Mesodermal cell (in vitro differentiated cells): Measurements from ENCODE around the gene LZTR1.
A peak's percentile ranks its signal among the peaks of the same experiment; 100 is the strongest.
"Not testable (repeated sequence)": the region's sequence is repeated elsewhere in the genome, so short reads cannot be mapped to it uniquely, and the experiment has no call there.

Experiments
- H3K27ac ChIP-seq: 2 replicates; pipeline ENCODE4 v1.7.0; 2013; ENCODE audit warnings: mild to moderate bottlenecking, low read depth, low read length, moderate library complexity; ENCODE audit not compliant: severe bottlenecking
- H3K36me3 ChIP-seq: 2 replicates; pipeline ENCODE4 v1.7.1; 2013; ENCODE audit warnings: mild to moderate bottlenecking, low read length, moderate library complexity; ENCODE audit not compliant: control insufficient read depth, insufficient read depth
- H3K4me1 ChIP-seq: one replicate; pipeline ENCODE4 v1.7.1; 2013; ENCODE audit warnings: mild to moderate bottlenecking, low read length; ENCODE audit not compliant: insufficient read depth, control insufficient read depth, poor library complexity, severe bottlenecking
- H3K4me3 ChIP-seq: 2 replicates; pipeline ENCODE4 v1.7.0; 2013; ENCODE audit warnings: low read length, control low read depth, mild to moderate bottlenecking; ENCODE audit not compliant: insufficient read depth, poor library complexity, severe bottlenecking; ENCODE audit errors: extremely low read depth
- H3K9me3 ChIP-seq: 2 replicates; pipeline ENCODE4 v1.7.1; 2013; ENCODE audit warnings: mild to moderate bottlenecking, low read length, moderate library complexity; ENCODE audit not compliant: control insufficient read depth
- WGBS, 2 experiments: methylation state at CpG; one replicate each; pipeline ENCODE4 v1.1.5; 2013; ENCODE audit warnings: missing lambda C conversion rate in 2 of 2; ENCODE audit not compliant: insufficient coverage in 2 of 2; 5-methylcytosine and 5-hydroxymethylcytosine counted together

Gene LZTR1

DNA sequence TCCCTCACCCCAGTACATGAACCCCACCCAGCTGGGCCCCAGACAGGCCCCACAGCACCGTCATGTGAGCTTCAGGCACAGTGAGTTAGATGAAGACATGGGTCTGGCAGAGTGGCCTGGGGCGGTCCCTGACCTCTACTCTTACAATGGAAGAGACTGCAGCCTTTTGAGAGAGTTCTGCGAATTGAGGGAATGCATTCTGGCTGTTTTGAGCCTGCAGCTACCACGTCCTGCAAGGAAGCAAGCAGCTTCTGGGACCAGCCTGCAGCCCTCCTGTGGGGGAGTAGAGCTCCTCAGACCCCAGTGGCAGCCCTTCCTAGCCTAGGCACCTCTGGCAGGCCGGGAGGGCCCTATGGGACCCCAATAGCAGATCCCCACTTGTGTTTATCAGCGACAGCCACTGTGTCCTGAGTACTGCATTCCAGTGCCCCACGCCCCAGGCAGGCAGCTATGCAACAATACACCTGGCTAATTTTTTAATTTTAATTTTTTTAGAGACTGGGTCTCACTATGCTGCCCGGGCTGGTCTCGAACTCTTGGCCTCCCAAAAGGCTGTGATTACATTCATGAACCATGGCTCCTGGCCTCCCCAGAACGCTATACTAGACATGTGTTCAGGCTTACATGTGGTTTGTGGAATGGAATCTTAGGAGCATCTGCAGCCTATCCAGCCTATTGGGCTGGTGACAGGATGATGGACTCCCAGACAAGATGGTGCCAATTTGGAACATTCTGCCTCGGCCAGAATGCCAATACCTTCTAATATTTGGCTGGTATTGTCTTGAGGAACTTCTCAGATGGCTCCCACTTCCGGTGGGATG is 51.0 kb downstream of the LZTR1 start:
- WGBS, 2 experiments = 66 to 85% methylated on average over 10 of the region's 12 CpGs

DNA sequence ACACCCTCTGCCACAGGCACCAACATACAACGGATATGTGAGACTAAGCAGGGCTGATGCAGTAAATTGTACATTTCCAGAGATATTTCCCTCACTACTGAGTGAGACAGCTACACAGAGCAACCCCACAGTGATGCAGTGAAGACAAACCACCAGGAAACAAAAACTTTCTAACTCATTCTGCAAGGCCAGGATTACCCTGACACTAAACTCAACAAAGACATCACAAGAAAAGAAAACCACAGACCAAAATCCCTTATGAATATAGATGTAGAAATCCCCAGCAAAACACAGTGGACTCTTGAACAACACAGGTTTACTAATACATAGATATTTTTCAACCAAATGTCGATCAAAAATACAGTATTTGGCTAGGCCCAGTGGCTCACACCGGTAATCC is 51.8 kb downstream of the LZTR1 start:
- Histone ChIP-seq H3K27ac (no peak overlapping the region), H3K36me3 (no peaks in the 10 kb centered on the region), H3K4me1 (peaks cover 21% of the 10 kb centered on the region), H3K4me3 (no peak overlapping the region), H3K9me3 (no peaks in the 10 kb centered on the region)
- 100% methylated on average over 2 of the region's 3 CpGs for WGBS, 2 experiments

More for the DNA sequence above, 51.0 kb downstream of the LZTR1 start:
- H3K36me3 ChIP-seq = no peaks in the 10 kb centered on the region
- no peak overlapping the region for H3K4me3 ChIP-seq
- no peaks in the 10 kb centered on the region for H3K9me3 ChIP-seq
- peaks cover 15% of the 10 kb centered on the region for H3K4me1 ChIP-seq
- H3K27ac ChIP-seq = no peak overlapping the region

DNA sequence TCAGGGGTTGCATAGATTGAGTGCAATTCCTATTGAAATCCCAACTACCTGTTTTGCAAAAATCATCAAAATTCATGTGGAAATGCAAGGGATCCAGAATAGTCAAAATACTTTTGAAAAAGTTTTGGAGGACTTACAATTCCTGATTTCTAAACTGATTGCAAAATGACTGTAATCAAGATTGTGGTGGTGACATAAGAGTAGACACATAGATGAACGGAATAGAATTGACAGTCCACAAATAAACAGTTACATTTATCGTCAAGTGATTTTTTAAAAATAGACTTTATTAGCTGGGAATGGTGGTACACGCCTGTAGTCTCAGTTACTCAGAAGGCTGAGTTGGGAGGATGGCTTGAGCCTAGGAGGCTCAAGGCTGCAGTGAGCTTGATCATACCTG is 52.9 kb downstream of the LZTR1 start:
- Histone ChIP-seq H3K36me3 (no peaks in the 10 kb centered on the region), H3K4me1 (peaks cover 21% of the 10 kb centered on the region), H3K27ac (no peak overlapping the region), H3K4me3 (no peak overlapping the region), H3K9me3 (no peaks in the 10 kb centered on the region)
- 87 to 100% methylated on average over 1 of the region's 3 CpGs for WGBS, 2 experiments

DNA sequence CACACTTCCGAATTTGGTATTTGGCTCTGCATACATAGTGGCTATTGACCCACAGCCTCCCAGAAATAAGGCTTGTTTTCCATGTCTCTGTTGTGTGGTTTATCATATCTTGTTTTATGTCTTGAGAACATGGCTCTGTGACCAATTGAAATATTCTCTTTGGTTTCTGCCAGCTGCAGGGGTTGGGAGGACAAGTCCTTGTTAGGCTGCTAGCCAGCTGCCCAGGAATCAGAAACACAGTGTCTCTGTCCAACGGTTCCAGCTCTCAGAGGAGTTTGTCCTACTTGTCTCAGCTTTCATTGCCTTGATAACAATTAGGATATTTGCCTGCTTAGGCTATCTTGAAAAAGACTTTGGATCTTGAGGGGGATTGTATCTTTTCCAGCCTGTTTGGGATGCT is 56.3 kb downstream of the LZTR1 start:
- Histone ChIP-seq H3K9me3 (no peaks in the 10 kb centered on the region), H3K4me1 (peaks cover 9% of the 10 kb centered on the region), H3K4me3 (no peak overlapping the region), H3K36me3 (no peaks in the 10 kb centered on the region), H3K27ac (peak overlapping the region; percentile 80)
- 90 to 100% methylated on average over 1 of the region's 2 CpGs for WGBS, 2 experiments

DNA sequence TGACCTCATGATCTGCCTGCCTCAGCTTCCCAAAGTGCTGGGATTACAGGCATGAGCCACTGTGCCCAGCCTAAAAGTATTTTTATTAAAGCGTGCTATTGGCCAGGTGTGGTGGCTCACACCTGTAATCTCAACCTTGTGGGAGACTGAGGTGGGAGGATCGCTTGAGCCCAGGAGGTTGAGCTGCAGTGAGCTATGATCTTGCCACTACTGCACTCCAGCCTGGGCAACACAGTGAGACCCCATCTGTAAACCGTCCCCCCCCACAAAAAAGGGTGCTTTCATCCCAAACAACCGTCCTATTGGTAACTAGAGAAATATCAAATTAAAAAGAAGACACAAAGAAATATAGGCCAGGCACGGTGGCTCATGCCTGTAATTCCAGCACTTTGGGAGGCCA is 57.1 kb downstream of the LZTR1 start:
- not testable (repeated sequence) for H3K36me3 ChIP-seq, H3K27ac ChIP-seq, H3K4me3 ChIP-seq, H3K9me3 ChIP-seq
- H3K4me1 ChIP-seq = peaks cover 10% of the 10 kb centered on the region
- WGBS, 2 experiments = 85 to 86% methylated on average over 2 to 4 of the region's 5 CpGs

DNA sequence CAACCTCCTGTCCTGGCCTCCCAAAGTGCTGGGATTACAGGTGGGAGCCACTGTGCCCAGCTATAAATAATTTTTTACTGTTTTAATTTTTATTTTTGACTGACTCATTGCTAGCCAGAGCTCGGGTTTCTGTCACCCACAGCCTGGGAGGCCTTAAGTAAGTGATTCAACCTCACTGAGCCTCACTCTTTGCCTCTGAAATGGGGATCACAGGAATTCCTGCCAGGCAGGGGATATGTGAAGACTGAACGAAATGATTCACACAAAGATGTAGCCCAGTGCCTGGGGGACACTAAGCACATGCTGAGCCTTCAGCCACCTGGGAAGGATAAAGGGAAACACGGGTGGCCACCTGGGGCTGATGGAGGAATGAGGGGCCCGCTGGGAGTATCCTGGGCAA is 59.8 kb downstream of the LZTR1 start:
- H3K4me1 ChIP-seq = peaks cover 22% of the 10 kb centered on the region
- no peak overlapping the region for H3K27ac ChIP-seq
- H3K9me3 ChIP-seq = no peaks in the 10 kb centered on the region
- 70 to 83% methylated on average over 3 to 4 of the region's 4 CpGs for WGBS, 2 experiments
- H3K36me3 ChIP-seq = no peaks in the 10 kb centered on the region
- no peak overlapping the region for H3K4me3 ChIP-seq

DNA sequence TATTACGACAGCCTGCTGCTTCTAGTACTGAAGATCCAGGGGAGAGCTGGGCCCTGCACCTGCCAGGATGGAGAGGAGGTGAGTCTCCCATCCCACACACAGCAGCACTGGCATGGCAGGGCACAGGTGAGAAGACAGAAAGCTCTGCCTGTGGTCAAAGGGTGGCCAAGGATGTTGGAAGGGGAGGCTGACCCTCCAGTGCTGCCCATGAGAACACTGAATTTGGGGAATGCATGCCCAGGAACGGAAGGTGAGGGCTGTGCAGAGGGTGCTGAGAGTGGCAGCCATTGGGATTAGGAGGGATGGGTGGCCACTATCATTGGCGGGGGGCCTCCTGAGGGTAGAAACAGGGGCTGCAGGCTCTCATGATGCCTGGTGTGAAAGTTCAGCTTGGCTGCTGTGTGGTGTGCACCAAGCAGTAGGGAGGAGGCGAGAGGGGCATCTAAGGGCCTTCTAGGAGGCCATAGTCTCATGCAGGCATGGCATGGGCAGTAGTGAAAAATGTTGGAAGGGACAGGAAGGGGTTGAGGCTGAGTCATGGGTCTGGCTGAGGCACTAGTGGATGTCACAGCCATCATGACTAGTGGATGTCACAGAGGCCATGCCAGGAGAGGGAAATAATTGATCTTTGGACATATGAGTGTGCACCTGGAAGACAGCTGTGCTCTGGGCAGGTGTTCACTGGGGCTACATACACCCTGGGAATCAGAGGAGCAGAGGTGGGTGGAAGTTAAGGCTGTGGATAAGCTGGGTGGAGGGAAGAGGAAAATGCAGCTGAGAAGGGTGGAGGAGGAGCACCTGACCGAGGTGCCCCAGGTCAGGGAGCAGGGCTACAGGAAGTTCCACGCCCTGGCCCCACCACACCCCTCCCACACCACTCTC is 61.1 kb downstream of the LZTR1 start:
- Histone ChIP-seq H3K4me1 (peaks cover 18% of the 10 kb centered on the region), H3K4me3 (no peak overlapping the region), H3K27ac (no peak overlapping the region), H3K36me3 (no peaks in the 10 kb centered on the region), H3K9me3 (no peaks in the 10 kb centered on the region)
- WGBS, 2 experiments = 91 to 92% methylated on average over 5 of the region's 6 CpGs

DNA sequence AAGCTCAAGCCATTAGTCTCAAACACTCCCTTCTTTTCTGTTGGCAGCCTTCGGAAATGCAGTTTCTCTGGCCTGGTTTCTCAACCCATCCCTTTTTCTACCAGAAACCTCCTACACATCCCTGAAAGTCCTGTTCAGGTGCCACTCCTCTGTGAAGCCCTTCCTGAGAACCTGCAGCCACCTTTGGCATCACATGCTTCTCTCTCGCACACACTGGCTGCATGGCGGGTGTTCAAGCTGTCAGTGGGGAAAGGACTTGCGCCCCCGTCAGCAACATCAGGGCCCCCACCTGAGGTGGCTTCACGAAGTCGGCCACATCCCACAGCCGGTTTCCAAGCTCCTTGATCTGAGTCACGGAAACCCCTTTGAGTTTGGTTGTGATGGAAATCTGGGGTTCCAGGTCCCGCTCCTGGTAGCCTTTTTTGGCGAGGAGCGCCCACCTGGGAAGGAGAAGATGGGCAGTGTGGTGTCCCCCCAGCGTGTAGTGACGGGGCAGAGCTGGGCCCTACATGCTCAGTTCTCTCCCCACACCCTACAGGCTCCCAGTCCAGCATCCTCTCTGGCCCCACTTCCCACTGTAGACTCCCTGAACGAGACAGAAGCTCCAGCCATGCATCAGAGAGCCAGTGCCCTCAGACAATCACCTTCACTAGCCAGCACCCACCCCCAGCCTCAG is 61.9 kb downstream of the LZTR1 start:
- peaks cover 13% of the 10 kb centered on the region for H3K4me1 ChIP-seq
- H3K4me3 ChIP-seq = no peak overlapping the region
- H3K9me3 ChIP-seq = no peaks in the 10 kb centered on the region
- WGBS, 2 experiments = 91 to 93% methylated on average over 9 to 10 of the region's 15 CpGs
- no peaks in the 10 kb centered on the region for H3K36me3 ChIP-seq
- peak overlapping the region; percentile 92 for H3K27ac ChIP-seq

DNA sequence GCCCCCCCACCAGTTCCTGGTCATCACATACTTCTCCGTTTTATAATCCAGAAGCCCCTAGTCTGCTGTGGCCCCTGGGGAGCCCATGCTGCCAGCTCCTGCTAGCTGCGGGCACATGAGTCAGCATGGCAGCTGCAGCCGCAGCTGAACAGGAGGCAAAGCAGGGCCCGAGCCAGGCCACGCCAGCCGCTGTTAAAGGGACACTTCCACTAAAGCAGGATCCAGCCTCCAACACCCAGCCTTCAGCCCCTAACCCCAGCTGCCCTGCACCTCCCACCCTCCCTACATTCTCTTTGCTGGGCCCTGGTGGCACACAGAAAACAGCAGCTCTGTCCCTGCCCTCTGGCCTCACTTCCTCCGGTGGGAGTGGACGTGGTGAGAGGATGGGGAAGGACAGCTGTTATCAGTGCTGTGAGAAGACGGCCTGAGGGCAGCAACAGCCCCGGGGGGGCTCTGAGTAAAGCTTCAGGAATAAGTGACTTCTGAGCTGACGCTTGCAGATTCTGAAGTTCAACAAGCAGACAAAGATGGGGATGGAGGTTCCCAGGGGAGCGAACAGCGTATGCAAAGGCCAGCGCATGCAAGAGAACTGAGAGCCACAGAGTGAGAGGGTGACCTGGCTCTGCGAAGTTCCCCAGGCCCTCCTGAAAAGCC is 63.0 kb downstream of the LZTR1 start:
- WGBS, 2 experiments = 24 to 29% methylated on average over 12 to 14 of the region's 15 CpGs
- Histone ChIP-seq H3K36me3 (no peaks in the 10 kb centered on the region), H3K4me3 (peak overlapping the region; percentile 34), H3K4me1 (peaks cover 13% of the 10 kb centered on the region), H3K9me3 (no peaks in the 10 kb centered on the region), H3K27ac (peak overlapping the region; percentile 92)

DNA sequence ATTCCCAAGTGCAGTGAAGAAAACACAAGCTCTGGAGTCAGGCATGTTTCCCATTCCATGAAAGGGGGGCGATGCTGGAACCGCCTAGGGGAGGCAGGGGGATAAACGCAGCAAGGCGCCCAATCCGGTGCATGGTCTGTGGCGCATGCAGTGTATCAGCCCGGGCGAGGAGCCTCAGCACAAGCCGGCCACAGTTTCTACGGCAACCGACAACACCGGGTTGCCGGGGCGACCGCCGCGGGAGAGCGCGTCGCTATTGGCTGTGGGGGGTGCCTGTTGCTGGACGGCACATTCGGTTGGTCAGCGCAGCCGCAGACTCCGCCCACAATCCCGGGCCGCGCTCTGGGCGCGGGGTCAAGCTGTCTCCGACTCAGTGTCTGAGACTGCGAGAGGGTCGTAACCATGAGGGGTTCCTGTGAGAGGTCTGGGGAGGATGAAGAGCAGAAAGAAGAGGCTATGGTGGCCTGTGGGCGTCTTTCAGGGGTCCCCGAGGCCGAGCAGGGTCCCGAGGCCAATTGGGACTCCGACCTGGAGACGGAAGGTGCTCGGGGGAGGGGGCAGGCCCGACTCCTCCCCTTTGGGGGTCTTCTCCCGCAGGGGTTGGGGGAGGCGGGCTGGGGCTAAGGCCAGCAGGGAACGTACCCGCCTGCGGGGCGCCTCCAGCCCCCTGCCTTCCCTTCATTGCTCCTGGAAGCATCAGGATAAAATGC is 63.6 kb downstream of the LZTR1 start, which contains the start of gene LRRC74B:
Gene LRRC74B (plus strand): TSS at position 362 of the 710 bp plus-strand sequence. CDS start 41 bp downstream, at position 403.
- Histone ChIP-seq H3K9me3 (no peaks in the 10 kb centered on the region), H3K4me1 (peaks cover 13% of the 10 kb centered on the region), H3K4me3 (peak within 1 kb of the TSS; percentile 34), H3K36me3 (no peaks in the 10 kb centered on the region), H3K27ac (peak within 1 kb of the TSS; percentile 92)
- 0 to 1% methylated on average over 44 of the region's 47 CpGs for WGBS, 2 experiments
